ENCODE measurements around the gene MPP3. TPM values are rescaled to one million over a fixed set of nuclear protein-coding genes. Genes with fewer than 3 reads are reported as not detected.

MPP3 gene
- total RNA-seq, 1 experiment from 2014 or later: 6.9 TPM

GRCh38 chr17:43857141-43857540 is 24.2 kb upstream of the MPP3 start:
- Histone ChIP-seq H2AFZ (ENCODE audit: low read length) (no peak overlapping the region), H2AK5ac (ENCODE audit: insufficient read length, low read length) (no peak overlapping the region), H2BK12ac (ENCODE audit: insufficient read length, low read depth, low read length) (no peak overlapping the region), H3T11ph (ENCODE audit: low read length) (no peak overlapping the region), H3K4me2 (ENCODE audit: insufficient read depth, insufficient read length, low read length) (no peak overlapping the region), H3K79me1 (ENCODE audit: insufficient read depth, low read depth, low read length, poor library complexity, severe bottlenecking) (no peaks in the 10 kb centered on the region), H3K9me3 (ENCODE audit: control insufficient read depth, low read depth, low read length) (no peaks in the 10 kb centered on the region), H3K14ac (ENCODE audit: insufficient read depth, low read length) (no peak overlapping the region), H2BK15ac (ENCODE audit: low read depth, low read length) (no peak overlapping the region), H3K79me2 (ENCODE audit: insufficient read depth, low read length) (no peaks in the 10 kb centered on the region), H3K9ac (ENCODE audit: extremely low read depth, insufficient read length, low read length) (no peak overlapping the region), H3K27me3 (ENCODE audit: insufficient read depth, low read length) (no peaks in the 10 kb centered on the region), H3K4ac (ENCODE audit: low read depth, low read length) (no peak overlapping the region), H4K91ac (ENCODE audit: insufficient read length, low read depth, low read length) (no peak overlapping the region), H3K27ac (ENCODE audit: insufficient read length, low read depth, low read length) (no peak overlapping the region), H4K20me1 (ENCODE audit: control insufficient read depth, insufficient read depth, insufficient read length) (peaks cover 2% of the 10 kb centered on the region), H2BK120ac (ENCODE audit: low read depth, low read length, poor library complexity, severe bottlenecking) (no peak overlapping the region), H3K23ac (ENCODE audit: insufficient read length, low read depth, low read length) (no peak overlapping the region), H3K56ac (ENCODE audit: insufficient read length, low read depth, low read length) (no peak overlapping the region), H2BK5ac (ENCODE audit: insufficient read length, low read length) (no peak overlapping the region), H3K18ac (ENCODE audit: insufficient read length, low read depth, low read length) (no peak overlapping the region), H3K4me1 (ENCODE audit: insufficient read depth, low read length) (no peaks in the 10 kb centered on the region), H2BK20ac (ENCODE audit: low read depth, low read length, poor library complexity, severe bottlenecking) (no peak overlapping the region), H3K23me2 (ENCODE audit: insufficient read length, low read depth, low read length, poor library complexity, severe bottlenecking) (no peaks in the 10 kb centered on the region), H4K5ac (ENCODE audit: insufficient read length, low read depth, low read length) (no peak overlapping the region), H4K8ac (replicated peaks; ENCODE audit: insufficient read length, low read depth, low read length) (no peak overlapping the region)
- Mint-ChIP-seq H3K4me1 (peaks cover 0 to 2% of the 10 kb centered on the region in 2 experiments; a peak in 1 of 4 replicates), H3K36me3 (ENCODE audit: insufficient read depth in 1 of 3, low read depth in 3 of 3) (no peaks in the 10 kb centered on the region), H3K27me3 (ENCODE audit: low read depth) (peaks cover 6% of the 10 kb centered on the region), H3K4me3 (no peak overlapping the region), H3K27ac (no peak overlapping the region), H3K9me3 (no peaks in the 10 kb centered on the region)
- no CpG with 5 or more reads among the region's 5 CpGs for WGBS (ENCODE audit: extremely low coverage, insufficient read length, low lambda C conversion rate)
- no peak for TF ChIP-seq CTCF (conservative IDR thresholded peaks at IDR 0.05)
- no peak for DNase-seq

All from H9 (cell line).